Right ventricle myocardium superior (tissue), 1 donor: ENCODE data around the gene MUC22. TPM values are rescaled to one million over a fixed set of nuclear protein-coding genes. Genes with fewer than 3 reads are reported as not detected.
A peak's percentile ranks its signal among the peaks of the same experiment; 100 is the strongest.
"Not testable (repeated sequence)": the region's sequence is repeated elsewhere in the genome, so short reads cannot be mapped to it uniquely, and the experiment has no call there.

Experiments
- ATAC-seq: fragments of 200-7000 bp; cut with Tn5 transposase; one replicate; pipeline ENCODE4 v1.9.1; 2020; ENCODE audit warnings: mild to moderate bottlenecking; ENCODE audit not compliant: poor library complexity
- DNase-seq: peaks from one replicate; pipeline ENCODE4 v3.0.0-alpha.2; 2020
- intact Hi-C: fragments of 100-400 bp; cut with DNase I; formaldehyde crosslinking; loops from one replicate; pipeline ENCODE4 v1.11.2; 2022
- long read RNA-seq: library from polyadenylated mRNA; unstranded; transcript quantifications from one replicate; pipeline ENCODE4 v2.0.0, GENCODE V29; 2021
- total RNA-seq: library from RNA; stranded (reverse); fragmentation: NEBNext Ultra II Directional; extraction: Animal tissue kit (Norgen Biotek cat#: 25700); gene quantifications from one replicate; pipeline ENCODE4 v1.2.1, GENCODE V29; 2021
- donor health status: DM: no; HTN: yes; CAD: no; lungs with severe emphysema.

Gene MUC22
- total RNA-seq = 0.19 TPM
- long read RNA-seq = 0 reads

DNA sequence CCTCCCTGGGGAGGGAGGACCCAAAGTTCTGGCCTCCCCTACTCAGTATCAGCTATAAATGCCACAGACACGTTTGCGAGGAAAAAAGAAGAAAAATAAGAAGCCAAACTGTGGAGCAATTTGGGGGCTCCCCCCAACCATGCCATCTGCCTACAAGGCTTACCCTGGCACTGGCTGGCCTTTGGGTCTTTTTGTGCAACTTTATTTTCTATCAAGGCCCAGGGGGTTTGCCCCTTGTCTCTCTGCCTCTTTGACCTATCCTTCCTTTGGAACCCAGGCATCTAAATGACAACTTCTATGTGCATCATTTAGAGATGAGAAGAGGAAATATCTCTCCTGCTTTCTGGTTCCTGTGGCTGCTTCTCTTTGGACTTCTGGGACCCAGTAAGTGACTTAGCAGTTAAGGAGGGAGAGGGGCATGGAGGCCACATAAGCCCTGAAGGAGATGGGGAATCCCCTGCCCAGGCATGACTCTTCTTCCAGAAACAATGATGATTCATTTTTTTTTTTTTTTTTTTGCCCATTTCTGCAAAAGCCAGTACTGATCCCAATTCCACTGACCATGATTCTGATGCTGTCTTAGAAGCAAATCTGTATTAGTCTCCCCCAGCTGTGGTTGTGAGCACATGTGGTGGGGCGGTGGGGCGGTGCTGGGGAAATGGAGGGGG, at the start of gene MUC22:
Gene MUC22, plus strand, starts transcription at position 82 of the 668 bp plus-strand sequence. Its CDS starts 233 bp downstream, at position 315.
- intact Hi-C loops = no loop called here

DNA sequence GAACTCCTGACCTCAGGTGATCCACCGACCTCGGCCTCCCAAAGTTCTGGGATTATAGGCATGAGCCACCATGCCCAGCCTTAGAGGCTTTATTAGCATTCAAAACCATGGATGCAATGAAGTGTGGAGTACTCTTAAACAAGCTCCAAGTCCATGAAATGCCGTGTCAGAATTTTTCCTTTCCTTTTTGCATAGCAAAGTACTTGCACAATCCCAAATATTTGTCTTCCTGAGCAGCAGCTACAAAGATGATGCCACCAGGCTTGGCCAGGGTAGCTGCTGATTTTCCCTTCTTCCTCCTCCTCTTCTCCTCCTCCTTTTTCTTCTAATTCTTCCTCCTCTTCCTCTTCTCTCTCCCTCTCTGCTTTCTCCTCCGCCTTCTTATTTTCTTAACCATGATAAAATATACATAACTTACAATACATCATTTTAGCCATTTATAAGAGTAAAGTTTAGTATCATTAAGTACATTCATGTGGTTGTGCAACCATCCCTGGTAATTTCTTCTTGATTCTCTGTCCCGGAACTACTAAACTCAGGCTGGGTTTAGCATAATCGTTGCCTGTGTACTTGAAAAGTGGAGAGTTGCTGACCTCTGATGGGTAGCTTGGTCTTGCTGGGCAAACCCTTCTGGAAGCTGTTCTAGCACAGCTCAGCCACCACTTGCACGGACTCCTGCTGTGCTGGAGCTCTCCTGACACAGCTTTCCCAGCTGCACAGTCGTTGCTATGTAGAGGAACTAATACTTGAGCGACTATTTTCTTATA, 49.2 kb upstream of the MUC22 start:
- intact Hi-C loops = no loop called here
- ATAC-seq (no peak), DNase-seq (no peak)

More for the DNA sequence above, at the start of gene MUC22:
- DNase-seq (no peak), ATAC-seq (no peak)

DNA sequence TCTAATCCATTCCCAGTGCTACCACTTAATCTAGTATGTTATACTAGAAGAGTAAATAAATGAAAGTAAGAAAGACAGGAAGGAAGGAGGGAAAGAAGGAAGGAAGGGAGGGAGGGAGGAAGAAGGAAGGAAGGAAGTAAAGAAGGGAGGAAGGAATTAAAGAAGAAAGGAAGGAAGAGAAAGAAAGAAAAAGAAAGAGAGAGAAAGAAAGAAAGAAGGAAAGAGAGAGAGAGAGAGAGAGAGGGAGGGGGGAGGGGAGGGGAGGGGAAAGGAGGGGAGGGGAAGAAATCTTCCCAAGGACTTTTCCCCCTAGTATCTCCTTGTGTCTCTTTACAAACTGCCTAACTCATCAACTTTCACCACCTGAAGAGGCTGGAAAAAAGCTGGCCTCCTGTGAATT, 47.6 kb upstream of the MUC22 start:
- intact Hi-C loops = no loop called here
- DNase-seq = no peak
- ATAC-seq = no peak

DNA sequence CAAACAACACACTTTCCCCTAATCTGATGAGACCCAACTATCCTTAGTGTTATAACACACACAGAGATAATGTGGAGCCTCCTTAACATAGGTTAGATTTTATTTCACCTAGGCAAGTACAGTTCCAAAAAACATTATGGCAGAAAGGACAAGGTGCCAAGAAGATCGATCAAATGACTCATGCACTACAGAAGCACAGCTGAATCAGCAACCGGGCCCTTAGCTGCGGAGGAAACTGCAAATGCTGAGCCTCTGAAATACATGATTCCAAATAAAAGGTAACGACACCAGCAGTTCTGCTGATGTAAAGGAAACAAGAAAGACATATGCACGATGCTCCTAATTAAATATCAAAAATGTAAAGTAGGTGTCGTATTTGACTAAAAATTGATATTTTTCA, 46.6 kb upstream of the MUC22 start:
- intact Hi-C loops = no loop called here
- DNase-seq = no peak
- ATAC-seq = no peak

DNA sequence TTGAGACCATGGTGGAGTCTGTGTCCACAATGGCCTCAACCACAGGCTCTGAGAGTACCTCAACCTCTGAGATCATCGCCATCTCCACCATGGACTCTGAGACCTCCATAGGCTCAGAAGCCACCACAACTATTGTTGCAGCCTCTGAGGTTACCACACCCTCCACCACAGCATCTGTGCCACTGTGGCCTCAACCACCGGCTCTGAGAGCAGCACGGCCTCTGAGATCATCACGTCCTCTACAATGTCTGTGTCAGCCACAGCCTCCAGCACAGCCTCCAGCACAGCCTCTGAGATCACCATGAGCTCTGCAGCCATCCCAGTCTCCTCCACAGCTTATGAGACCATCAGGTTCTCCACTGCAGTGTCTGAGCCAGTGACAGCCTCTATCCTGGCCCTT, 46.2 kb upstream of the MUC22 start:
- intact Hi-C loops = no loop called here
- DNase-seq (no peak), ATAC-seq (no peak)

DNA sequence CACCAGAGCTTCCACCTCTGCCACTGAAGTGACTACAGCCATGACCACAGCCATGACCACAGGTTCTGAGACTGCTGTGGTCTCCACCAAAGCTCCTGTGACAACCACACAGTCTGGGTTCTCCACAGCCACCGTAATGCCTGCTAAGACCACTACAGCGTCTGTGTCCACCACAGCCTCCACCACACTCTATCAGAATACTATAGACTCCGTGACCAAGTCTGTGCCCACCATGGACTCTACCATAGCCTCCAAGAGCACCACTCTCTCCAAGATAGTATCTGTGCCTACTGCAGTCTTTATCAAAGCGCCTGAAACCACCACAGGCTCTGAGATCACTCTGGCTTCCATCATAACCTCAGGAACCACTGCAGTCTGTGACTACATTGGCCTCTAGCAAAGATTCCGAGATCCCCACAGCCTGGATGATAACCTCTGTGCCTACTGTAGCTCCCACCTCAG, 45.1 kb upstream of the MUC22 start:
- DNase-seq (no peak), ATAC-seq (no peak)
- intact Hi-C loops = no loop called here

DNA sequence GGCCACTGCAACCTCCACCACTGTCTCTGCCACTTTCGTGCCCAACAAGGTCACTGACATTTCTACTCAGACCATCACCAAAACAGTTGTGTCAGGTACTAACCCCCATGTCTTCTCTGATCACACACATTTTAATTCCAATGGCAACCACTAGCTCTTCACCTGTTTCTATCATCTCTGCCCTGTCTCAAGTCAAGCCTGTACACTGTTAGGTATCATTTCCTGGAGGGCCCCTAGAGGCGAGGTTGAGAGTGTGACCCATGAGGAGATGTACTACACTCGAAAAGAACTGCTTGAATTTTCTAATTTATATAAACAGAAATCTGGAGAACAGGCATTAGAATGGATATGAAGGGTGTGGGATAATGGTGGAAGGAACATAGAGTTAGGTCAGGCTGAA, 44.1 kb upstream of the MUC22 start:
- ATAC-seq (no peak), DNase-seq (no peak)
- intact Hi-C loops = no loop called here

DNA sequence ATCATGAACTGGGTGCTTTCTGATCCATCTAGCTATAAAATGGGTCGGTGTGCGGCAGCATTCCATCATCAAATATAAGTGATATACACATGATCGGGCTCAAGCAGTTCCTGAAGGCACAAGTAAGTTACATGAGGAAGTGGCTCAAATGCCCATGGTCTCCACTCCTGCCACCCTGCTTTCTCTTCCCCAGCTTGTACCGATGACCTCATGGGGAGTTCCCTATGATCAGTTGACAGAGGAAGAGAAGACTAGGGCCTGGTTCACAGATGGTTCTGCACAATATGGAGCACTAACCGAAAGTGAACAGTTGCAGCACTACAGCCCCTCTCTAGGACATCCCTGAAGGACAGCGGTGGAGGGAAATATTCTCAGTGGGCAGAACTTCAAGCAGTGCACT, 41.1 kb upstream of the MUC22 start:
- ATAC-seq, DNase-seq, intact Hi-C loops: not testable (repeated sequence)

DNA sequence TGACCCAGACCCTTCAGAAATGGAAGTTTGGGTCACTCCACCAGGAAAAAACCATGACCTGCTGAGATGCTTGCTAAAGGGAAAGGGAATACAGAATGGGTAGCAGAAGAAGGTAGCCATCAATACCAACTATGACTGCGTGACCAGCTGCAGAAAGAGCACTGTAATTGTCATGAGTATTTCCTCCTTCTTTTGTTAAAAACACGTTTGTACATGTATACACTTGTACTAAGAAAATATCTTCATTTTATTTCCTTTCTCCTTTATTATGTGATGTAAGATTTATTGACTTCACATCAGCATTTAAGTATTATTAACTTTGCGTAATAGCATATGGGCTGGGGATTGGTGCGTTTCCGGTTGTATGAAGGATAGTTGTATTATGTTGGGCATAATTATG, 39.3 kb upstream of the MUC22 start:
- intact Hi-C loops = no loop called here
- ATAC-seq = no peak
- DNase-seq = no peak

DNA sequence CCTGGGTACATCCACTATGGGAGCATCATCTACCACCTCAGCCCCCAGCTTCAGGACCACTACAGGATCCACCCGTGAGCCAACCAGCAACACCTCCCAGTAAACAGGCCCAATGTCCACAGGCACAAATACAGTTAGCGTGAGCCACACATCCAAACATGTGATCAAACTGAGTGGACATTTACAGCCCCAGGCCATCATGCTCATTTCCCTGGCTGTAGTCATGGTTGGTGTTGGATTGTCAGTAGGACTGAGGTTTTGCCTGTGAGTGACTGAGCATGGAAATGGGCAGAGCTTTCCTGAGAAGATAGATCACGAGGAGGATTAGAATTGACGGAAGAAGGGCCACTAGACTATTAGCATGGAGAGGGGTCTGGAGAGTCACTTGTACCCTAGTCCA, 37.5 kb upstream of the MUC22 start:
- no peak for ATAC-seq
- no peak for DNase-seq
- intact Hi-C loops = no loop called here

DNA sequence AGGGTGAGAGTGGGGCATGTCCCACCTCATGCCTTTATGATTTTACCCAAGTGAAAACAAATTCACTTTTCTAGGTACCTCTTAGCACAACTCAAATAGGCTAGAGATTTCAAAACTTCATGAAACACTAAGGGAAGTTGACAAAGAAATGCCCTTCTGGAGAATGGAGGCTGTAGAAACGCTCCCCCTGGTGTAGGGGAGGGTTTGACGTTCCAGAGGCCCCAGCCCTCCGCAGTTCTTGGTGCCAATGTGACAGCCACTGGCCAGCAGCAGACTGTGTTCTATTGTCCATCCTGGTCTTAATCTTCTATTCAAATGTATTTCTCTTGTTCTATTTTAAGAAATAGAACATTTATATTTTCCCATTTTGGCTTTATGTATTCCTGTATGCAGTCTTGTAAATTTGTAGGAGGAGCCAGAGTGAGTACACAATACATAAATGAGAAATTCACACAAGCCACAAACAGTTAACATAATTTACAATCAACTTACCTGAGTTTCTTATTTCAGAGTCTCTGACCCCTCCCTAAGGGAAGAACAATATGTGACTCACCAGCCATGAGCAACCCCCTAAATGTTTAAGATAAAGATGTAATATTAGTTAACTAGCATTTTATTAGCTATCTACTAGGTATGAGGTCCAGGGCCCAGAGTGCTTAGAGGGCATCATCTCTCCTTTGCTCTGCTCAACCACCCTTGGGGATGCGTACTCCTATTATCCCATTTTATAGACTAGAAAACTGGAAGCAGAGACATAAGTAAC, 35.6 kb upstream of the MUC22 start:
- DNase-seq = no peak
- intact Hi-C loops = no loop called here
- no peak for ATAC-seq

DNA sequence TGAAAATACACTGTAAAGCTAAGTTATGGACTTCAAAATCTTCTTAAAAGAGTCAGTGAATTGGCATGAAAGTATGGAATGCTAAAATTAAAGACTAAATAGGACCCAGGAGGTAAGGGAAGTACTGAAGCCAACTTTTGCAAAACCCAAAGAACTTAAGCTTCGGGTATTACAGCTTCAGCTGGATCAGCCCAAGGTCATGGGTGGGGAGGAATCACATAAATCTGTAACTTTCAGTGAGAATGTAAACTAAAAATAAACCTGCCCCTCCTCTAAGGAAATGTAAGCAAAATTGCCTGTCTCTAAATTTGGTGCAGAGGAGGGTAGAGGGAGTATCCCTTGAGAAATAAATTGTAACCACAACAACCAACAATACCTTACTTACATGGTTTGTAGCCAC, 31.1 kb upstream of the MUC22 start:
- intact Hi-C loops = no loop called here
- DNase-seq (no peak), ATAC-seq (no peak)

DNA sequence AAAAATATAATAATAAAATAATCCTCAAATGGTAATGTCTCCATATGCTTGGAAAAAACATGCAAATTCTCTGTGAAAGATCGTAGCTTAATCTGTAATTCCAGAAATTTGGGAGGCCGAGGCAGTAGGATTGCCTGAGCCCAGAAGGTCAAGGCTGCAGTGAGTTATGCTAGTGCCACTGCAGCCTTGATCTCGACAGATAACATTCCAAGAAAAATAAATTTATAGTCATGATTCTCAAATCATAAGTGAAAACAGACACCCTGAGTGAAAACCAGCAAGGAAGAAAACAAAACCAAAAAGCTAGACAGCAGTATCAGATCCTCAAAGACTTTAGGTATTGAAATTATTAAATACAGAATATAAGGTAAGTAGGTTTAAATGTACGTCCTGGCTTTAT, 30.6 kb upstream of the MUC22 start:
- intact Hi-C loops = no loop called here
- no peak for ATAC-seq
- DNase-seq = no peak

DNA sequence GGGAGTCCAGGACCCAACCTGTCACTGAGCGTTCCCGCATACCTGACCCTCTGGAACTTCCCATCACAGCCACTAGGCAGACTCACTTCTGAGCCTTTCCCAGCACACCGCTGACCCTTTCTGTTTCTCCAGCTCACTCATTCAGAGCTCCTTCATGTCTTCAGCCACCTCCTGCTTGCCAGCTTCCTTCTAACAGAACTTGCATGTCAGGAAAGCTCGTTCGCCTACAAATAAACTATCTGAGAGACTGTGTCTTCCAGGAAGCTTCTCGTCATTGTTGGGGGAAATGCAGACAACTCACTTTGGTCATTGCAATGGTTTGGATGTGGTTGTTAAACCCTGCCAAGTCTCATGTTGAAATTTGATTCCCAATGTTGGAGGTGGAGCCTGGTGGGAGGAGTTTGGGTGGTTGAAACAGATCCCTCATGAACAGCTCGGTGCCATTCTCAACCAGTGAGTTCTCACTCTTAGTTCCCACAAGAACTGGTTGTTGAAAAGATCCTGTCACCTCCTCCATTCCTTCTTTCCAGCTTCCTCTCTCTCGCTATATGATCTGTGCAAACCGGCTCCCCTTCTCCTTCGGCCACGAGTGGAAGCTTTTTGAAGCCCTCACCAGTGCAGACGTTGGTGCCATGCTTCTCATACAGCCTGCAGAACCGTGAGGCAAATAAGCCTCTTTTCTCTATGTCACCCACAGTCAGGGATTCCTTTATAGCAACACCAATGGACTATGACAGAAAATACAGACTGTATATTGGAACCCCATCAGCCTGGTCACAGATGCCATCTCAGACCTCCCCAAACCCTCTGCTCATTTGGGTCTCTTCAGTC, 28.1 kb upstream of the MUC22 start:
- ATAC-seq (peak; percentile 90), DNase-seq (no peak)
- intact Hi-C loops = no loop called here

DNA sequence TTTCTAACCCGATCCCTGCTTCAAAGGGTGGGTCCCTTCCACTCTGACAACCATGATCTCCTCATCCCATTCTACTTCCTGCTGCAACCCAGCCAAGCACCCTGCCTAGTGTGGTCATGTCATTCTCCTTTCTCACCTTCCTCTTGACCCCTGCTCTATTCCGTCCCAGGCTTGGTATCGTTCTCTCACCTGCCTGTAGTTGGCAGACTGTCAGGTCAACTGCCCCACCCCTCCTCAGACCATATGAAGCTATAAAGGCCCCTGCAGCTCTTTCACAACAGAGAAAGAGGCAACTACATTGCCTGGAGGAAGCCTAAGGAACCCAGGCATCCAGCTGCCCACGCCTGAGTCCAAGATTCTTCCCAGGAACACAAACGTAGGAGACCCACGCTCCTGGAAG, 26.8 kb upstream of the MUC22 start, which contains the start of gene MUC21:
Gene MUC21, plus strand, starts transcription at position 280 of the 400 bp plus-strand sequence. CDS start 241 bp downstream, outside the sequence.
- intact Hi-C loops = no loop called here
- no peak for DNase-seq
- ATAC-seq = no peak

DNA sequence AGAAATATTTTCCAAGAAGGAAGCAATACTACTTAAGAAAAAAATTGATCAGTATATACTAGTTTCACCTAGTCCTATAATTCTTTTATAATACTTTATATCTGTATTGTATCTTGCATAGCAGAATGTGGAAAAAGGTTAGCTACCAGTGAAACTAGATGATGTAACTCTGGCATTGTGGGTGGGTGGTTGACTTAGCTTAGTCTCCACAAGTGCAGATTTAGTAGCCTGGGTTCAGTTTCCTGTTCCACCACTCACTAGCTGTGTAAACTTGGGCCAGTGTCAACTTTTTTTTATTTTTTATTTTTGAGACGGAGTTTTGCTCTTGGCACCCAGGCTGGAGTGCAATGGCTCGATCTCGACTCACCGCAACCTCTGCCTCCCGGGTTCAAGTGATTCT, 24.8 kb upstream of the MUC22 start:
- intact Hi-C loops = no loop called here
- DNase-seq = no peak
- no peak for ATAC-seq

DNA sequence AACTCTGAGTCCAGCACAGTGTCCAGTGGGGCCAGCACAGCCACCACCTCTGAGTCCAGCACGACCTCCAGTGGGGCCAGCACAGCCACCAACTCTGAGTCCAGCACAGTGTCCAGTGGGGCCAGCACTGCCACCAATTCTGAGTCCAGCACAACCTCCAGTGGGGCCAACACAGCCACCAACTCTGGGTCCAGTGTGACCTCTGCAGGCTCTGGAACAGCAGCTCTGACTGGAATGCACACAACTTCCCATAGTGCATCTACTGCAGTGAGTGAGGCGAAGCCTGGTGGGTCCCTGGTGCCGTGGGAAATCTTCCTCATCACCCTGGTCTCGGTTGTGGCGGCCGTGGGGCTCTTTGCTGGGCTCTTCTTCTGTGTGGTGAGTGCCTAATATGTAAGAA, 23.0 kb upstream of the MUC22 start:
- DNase-seq = no peak
- intact Hi-C loops = no loop called here
- no peak for ATAC-seq

DNA sequence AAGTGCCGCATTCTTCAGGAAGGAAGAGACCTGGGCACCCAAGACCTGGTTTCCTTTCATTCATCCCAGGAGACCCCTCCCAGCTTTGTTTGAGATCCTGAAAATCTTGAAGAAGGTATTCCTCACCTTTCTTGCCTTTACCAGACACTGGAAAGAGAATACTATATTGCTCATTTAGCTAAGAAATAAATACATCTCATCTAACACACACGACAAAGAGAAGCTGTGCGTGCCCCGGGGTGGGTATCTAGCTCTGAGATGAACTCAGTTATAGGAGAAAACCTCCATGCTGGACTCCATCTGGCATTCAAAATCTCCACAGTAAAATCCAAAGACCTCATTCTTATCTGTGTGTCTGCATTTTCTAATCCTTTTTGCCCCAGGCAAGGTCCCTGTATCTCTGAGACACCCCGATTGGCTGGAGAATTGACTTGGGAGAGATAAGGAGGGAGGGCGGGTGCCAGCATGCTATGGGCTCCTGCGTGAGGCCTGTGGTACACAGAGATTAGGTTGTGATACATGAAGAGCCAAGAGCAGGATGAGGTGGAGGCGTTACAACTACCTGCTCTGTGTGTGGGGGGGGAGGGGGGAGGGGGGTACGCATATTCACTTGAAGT, 22.0 kb upstream of the MUC22 start:
- no peak for ATAC-seq
- intact Hi-C loops = no loop called here
- no peak for DNase-seq
